Right kidney (tissue), 1 donor: Measurements from ENCODE around the gene MATN3.

Source experiments
- DNase-seq: peaks from one replicate; pipeline ENCODE4 v3.0.0-alpha.2; 2016

Gene MATN3

DNA sequence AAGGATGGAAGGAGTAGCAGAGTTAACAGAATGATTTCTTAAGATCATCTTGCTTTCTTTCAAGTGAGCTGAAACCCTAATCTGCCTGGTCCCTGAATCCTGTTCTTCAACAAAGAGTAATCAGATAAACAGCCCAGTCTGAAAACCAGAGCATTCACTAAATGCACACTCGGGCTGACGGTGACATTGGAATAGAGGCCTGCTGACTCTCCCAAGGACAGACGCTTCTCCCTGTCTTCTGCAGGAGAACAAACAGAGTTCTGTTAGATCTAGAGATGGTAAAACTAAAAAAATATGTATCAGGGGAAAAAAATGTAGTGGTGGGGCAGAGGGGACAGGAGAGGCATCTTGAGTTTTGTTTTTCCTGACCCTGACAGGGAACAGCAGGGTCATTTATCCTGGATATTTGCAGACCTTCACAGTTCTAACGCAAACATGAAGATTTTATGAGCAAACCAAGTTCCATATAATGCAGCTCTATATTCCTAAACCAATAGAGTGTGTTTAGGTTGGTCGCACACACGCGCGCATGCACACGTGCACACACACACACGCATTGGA, 7.3 kb downstream of the MATN3 start:
- DNase-seq: no peak

DNA sequence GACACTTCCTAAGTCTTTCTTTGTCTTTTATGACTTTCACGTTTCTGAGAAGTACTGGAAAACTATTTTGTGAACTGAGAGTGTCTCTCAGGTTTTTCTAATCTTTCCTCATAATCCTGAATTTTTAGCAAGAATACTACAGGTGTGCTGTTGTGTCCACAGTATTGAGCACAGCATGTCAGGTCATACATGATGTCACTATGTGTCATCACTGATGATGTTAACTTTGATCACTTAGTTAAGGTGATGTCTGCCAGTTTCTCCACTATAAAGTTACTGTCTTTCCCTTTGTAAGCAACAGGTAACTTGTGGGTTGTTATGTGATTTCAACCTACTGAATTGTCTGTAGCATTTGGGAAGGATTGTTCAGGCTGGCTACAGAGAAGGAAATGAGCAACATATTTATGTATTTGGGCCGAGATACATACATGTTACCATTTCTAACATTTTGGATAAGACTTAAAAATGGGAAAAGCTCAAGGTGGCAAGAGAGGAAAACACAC, 11.1 kb downstream of the MATN3 start:
- DNase-seq: no peak

DNA sequence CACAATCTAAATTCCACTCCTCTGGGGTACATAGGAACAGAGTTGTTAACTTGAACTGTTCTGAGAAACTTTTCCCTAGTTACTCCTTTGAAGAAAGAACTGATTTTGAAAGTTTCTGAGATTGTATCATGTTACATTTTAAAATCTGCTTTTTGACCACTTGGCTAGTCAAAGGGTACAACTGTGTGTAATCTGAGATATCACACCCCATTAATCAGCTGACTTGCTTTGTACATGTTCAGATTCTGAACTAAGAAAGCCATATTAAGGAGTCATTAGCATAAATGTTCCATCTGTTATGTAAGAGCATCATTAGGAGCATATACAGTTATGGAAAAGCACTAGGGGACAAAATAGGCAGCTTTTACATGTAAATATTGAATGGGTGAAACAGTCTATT, 18.7 kb downstream of the MATN3 start:
- no peak for DNase-seq

DNA sequence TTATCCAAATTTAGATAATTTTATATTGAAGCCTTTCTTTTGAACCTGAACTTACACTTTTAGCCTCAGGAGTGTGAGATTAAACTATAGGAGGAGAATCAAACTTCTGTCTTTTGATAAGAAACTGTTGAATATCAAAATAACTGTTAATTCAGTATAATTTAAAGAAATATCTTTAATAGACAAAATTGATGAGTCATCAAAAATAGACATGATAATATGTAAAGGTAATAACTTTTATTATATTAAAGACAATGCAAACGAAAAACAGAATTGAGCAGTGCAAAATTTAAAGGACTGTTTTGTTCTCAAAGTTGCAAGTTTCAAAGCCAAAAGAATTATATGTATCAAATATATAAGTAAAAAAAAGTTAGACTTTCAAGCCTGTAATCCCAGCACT, 20.6 kb downstream of the MATN3 start:
- no peak for DNase-seq

DNA sequence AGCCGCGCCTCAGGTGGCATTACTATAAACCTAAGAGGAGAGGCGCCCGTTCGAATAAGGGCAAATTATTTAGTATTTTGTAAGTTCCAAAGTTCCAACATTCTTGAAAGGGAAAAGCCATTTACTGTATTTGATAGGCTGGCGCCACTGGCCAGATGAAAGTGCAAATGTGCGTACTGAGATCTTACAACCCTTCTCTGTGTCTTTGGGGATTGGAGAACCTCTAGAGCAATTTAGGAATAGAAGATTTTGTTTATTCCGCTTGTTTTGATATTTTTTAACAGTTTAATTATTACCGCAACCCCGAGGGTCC, 22.1 kb downstream of the MATN3 start:
- DNase-seq: no peak

DNA sequence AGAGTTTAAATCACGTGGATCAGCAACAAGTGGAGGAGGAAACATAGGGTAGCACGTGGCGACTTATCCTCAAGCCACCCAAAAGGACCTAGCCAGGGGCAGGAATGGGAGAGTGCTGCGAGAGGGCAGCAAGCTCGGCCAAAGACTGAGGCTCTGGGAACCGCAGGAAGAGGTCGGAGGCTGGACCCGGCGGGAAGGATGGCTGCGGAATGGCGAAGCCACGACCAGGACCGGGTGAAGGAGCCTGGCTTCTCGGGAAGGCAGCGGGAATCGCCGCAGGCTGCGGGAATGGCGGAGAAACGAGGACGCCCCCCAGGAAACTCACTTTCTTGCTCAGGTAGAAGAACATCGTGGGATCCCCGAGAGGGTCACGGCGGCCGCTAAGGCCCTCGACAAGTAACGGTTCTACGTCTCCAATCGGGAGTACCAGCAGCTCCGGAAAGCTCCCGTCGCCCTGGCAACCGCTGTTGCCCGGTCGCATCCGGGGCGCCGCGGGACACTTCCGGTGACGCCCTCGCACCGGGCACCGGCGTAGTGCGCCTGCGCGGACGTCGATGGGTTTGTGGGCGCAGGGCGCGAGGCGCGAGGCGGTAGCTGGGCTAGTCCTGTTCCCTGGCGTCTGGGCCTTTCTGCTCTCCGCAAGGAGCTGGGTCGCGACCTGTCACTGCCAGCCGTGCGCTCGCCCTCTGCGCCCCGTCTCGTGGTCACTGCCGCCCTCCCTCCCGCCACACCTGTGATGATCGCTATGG, 22.6 kb downstream of the MATN3 start, which contains the start of gene WDR35:
Gene WDR35, minus strand, starts transcription at position 439 of the 749 bp plus-strand sequence. Its CDS starts 90 bp downstream, at position 349.
- peak; percentile 90 for DNase-seq

DNA sequence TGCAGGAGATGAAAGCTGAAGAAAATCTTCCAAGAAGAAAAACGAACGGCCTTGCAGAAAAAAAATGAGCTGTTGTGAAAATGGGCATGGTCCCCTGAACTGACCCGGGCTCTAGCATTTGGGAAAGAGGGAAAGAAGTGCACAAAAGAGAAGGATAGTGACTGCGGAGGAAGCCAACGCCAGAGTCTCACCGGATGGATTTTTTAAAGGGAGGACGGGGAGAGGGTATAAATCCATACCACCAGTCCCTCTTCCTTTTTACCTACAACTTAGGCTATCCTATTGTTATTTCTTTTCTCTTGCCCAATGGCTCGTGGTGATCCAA, 23.2 kb downstream of the MATN3 start:
- DNase-seq: peak; percentile 34

DNA sequence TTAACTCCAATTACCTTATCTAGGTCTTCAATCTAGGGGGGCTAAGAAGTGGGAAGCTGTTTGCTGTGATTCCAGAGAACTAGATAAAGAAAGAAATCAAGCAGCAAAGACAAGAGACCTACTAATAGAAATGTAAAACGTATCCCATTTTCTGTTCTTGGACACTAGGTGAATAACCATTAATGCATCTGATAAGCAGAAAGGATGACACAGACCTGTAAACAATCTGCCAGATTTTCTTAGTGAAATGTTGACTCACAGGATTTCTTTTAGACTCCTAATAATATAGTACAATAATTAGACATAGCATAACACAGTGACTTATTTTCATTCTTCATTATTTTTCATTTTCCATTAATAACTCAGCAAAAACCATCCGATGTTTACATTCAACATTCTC, 23.9 kb downstream of the MATN3 start:
- no peak for DNase-seq

DNA sequence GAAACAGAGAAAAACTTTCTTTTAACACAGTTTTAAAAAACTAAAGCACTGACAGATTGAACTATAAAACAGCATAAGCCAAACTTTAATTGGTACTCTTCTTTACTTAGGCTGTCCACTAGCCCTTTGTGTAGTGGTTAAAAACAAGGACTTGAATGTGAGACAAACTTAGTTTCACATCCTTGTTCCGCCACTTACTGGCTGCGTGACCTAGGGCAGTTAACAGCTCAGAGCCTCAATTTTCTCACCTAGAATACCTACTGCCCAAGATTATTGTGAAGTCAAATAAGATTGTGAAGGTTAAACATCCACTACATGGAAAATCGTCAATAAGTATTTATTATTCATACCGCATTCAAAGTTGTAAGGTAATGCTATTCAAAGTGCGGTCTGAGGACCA, 24.5 kb downstream of the MATN3 start:
- no peak for DNase-seq

DNA sequence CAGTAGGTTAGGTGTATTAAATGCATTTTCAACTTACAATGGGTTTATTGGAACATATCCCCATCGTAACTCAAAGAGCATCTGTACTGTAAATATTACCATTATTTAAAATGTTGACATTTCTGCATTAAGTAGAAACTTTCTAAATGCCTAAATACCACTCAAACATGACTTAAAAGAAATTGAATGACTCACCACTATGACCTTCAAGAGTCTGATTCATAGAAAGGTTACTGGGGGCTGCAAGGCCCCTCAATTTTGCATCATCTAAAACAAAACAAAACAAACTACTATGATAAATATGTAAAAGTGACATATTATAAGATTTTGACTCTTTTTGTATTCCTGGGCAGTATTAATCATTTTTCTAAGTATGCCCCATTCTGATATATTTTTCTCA, 30.2 kb downstream of the MATN3 start:
- DNase-seq: no peak

DNA sequence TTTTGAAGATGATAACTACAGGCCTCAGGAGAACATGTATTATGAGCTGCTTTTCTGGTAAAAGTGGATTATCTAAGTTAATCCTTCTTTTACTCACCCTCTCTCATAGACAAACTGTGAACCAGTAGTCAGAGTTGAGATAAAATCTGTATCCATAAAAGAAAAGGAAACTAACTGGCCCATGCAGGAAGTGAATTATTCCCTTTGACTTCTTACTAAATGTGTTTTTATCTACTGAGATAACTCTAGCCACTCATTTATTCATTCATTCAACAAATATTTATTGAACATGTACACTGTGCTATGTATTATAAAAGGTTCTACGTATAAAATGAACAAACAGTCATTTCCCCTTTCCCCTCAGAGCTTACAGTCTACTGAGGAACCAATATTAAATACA, 32.5 kb downstream of the MATN3 start:
- DNase-seq: no peak

DNA sequence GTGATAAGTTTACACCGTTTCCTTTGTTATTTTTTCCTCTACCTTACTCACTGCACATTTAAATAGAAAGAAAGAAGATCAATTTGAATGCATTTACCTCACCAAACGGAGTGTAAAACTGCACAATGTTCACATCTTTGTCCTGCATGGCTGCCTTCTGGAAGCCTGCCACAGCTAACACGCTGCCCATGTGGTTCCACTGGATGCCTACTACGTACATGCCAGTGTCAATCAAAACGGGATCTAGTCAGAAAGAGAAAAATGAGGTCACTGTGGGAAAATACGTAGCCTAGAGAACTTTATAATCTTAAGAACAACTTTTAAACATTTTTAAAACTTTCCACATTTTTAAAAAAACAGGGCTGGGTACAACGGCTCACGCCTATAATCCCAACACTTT, 39.0 kb downstream of the MATN3 start:
- DNase-seq: no peak

DNA sequence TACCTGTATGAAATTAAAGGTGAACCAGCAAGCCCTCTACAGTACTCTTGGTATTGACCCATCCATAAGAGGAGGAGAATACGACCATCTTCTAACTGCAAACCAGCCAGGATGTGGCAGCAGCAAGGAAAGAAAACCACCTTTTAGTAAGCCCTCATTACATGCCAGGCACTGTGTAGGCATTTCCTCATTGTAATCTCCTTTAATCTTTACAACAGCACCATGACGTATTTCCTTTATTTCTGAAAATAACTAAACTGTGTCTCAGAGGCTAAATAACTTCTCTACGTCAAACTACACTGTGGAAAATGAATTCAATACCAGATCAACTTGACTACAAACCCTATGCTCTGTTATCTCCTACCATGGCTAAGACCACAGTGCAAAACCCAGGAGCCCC, 40.8 kb downstream of the MATN3 start:
- no peak for DNase-seq

DNA sequence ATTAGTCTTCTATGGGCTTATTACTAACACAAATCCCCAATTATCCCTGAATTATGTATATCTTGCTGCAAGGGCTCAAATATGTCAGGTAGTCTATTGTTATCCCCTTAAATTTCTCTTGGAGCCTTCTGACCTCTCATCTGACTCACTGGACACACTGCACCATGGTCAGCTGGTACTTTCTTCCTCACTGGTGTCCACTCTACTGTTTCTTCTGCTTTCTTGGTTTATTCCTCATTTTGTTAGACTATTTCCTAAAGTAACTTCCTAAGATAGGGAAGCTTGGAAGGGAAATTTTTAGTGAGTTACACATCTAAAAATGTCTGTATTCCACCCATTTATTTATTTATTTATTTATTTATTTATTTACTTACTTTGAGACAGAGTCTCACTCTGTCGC, 49.1 kb downstream of the MATN3 start:
- DNase-seq: no peak

DNA sequence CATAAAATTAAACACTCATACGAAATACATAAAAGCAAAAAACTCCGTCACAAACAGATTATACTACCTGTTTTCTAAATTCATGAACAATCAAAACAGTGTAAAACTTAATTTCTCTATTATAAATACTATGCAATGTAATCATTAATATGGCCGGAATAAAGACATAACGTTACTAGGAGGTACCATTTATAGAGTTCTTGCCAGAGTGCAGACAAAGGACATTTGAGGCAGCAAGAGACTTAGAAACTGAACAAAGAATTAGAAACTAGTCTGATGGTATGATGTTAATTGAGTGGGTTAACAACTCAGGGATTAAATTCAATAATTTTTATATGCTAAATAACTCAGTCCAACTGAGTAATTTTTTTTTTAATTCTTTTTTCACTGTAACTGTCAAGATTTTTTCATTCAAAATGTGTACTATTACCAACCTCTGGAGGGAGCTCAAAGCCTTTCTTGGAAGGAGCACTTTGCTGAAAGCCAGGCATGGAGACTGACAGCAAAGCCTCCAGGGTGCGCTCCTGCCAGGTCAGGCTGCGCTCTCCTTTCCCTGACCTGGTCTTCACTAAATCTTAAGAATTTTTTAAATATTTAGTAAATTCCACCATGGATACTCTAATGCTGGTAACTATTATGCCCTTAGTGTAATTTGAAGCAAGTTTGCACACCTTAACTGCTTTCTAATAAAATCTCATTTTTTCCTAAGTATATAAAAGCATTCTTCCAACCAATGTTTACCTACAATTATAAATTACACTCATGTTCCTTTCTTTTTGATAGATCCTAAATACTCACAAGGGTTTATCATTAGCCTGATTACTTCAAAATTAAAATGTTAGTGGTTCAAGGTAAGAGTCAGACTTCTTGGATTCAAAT, 56.7 kb downstream of the MATN3 start:
- DNase-seq: peak; percentile 30

DNA sequence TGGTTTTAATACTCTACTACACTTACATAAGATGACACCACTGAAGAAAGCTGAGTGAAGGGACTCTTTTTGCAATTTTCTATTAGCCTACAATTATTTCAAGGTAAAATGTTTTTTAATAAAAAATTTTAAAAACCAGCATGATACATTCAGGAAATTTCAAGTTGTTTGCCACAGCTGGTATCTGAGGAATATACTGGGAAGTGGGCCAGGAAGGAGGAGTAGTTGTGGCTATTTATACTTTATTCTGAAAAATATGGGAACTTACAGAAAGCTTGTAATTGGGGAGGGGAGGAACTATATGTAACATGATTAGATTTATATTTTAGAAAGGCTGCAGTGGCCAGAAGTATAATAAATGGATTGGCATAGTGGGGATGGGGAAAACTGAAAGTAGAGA, 63.4 kb downstream of the MATN3 start:
- no peak for DNase-seq

DNA sequence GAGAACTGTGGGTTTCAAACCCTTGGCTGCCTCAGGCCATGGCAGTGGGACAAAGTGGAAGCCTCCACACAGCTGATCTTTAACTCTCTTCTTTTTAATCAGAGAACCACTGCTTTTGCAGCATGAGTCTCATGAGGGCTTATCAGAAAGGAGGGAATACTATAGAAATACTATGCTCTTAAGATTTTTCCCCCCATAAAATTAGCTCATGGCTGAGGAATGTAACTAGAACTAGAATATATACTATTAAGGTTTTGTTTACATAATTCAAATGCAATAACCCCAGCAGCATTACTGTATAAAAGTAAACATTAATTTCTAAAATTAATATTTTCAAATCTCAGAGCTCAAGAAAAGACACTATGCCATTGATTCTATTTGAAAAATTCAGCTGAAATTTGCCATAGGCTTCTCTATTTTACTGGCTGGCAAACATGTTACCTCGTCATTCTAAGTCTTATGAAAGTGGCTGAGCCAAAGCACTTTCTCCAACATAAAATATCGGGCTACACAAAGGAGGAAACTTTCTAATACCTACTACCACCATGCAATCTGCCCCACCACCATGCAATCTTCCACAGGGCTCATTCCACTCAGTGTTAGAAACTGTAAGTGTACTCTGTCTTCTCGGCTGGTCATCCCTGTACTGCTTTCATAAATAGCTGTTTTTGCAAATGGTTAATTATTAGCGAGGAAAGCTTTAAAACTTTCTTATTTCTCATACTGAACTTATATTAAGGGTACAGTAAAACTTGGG, 65.1 kb downstream of the MATN3 start:
- no peak for DNase-seq

DNA sequence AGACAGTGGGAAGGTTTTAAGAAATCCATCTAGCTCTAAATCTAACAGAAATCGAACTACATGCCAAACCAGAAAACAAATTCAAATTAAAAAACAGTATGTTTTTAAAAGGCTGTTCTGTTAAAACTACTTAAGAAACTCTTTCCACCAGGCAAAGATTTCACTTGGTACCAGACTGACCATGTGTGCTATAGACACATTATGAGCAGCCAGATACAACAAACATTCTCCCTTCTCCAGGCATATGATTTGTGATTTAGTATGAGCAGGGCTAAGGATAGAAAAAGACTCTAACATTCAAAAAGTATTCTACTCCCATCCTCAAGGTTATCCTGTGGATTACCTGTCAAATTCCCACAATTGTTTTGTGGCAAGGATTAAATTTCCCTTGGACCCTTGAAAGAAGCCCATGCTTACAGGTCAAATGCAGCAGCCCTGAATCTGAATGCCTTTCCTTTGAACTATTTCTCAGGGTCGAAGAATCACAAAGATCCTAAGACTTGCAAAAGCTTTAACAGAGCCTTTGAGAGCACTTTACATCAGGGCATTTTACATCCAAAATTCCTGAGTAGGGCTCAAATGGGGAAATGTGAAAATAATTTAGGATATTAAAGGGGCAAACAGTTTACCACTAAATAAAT, 68.1 kb downstream of the MATN3 start:
- DNase-seq: no peak

DNA sequence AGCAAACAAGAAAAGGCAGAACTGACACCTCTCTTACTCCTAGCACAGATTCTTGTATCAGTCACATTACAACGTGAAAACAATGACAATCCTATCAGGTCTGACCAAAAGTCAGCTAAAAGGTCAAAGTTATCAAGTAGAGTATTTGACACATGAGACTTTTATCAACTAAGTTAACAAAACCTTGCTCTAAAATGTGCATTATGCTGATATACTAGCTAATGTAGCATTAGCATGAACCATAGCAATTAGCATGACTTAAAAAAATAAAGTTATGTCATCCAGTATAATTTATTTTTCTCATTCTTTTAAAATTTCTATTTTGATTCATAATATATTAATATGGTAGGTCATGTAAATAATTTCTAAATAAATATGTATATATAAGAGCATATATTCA, 69.3 kb downstream of the MATN3 start:
- DNase-seq: no peak

DNA sequence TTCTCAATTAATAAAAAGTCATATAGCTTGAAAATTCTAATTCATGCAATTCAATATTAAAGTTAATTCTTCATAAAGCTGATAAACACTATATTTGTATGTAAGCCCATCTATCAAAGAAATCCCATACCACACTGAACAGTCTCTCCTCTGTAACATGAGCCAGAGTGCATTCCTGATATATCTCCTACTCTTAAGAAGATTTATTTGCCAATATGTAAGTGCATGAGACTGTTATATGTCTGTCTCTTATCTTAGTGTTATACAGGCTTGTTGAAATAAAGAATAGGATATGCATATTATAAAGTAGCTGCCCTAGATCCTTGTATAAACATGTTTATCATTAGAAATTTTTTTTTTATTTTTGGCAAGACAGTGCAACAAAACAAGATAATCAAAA, 70.3 kb downstream of the MATN3 start:
- no peak for DNase-seq
